Trophoblast cell (in vitro differentiated cells and primary cell): ENCODE measurements around the gene SLC1A4.

ENCODE experiments used
- DNase-seq, 2 donors: peaks; one replicate each; pipeline ENCODE4 v3.0.0-alpha.2; 2016
- H2AFZ ChIP-seq: 2 replicates; pipeline ENCODE4 v1.6.1; 2013; ENCODE audit warnings: low read length, moderate library complexity, mild to moderate bottlenecking; ENCODE audit not compliant: insufficient read depth, poor library complexity
- H2AK5ac ChIP-seq: 2 replicates; pipeline ENCODE4 v1.6.1; 2013; ENCODE audit warnings: mild to moderate bottlenecking, low read length
- H2BK120ac ChIP-seq: 2 replicates; pipeline ENCODE4 v1.6.1; 2013; ENCODE audit warnings: low read length, mild to moderate bottlenecking, moderate library complexity; ENCODE audit not compliant: insufficient read depth, poor library complexity
- H2BK12ac ChIP-seq: 2 replicates; pipeline ENCODE4 v1.6.1; 2013; ENCODE audit warnings: mild to moderate bottlenecking, low read length, moderate library complexity
- H2BK5ac ChIP-seq: 2 replicates; pipeline ENCODE4 v1.6.1; 2013; ENCODE audit warnings: low read length, low read depth, moderate library complexity, mild to moderate bottlenecking; ENCODE audit not compliant: poor library complexity
- H3K14ac ChIP-seq: 2 replicates; pipeline ENCODE4 v1.6.1; 2013; ENCODE audit warnings: mild to moderate bottlenecking, low read length
- H3K18ac ChIP-seq: 2 replicates; pipeline ENCODE4 v1.6.1; 2013; ENCODE audit warnings: mild to moderate bottlenecking, low read length
- H3K23ac ChIP-seq: 2 replicates; pipeline ENCODE4 v1.6.1; 2013; ENCODE audit warnings: low read length
- H3K27ac ChIP-seq: 2 replicates; pipeline ENCODE4 v1.5.1; 2013; ENCODE audit warnings: low read depth, mild to moderate bottlenecking, inconsistent platforms, low read length, moderate library complexity
- H3K27me3 ChIP-seq: 2 replicates; pipeline ENCODE4 v1.6.1; 2013; ENCODE audit warnings: inconsistent platforms, mild to moderate bottlenecking, low read length, moderate library complexity; ENCODE audit not compliant: insufficient read depth
- H3K36me3 ChIP-seq, 2 experiments: 1 replicate in 1 of 2; 2 replicates in 1 of 2; pipeline ENCODE4 v1.6.1; 2013; ENCODE audit warnings: low read length in 2 of 2, mild to moderate bottlenecking in 2 of 2, moderate library complexity in 1 of 2; ENCODE audit not compliant: insufficient read depth in 2 of 2, control insufficient read depth in 1 of 2
- H3K4ac ChIP-seq: 2 replicates; pipeline ENCODE4 v1.6.1; 2013; ENCODE audit warnings: low read depth, mild to moderate bottlenecking, low read length, moderate library complexity
- H3K4me1 ChIP-seq, 2 experiments: 1 replicate in 1 of 2; 2 replicates in 1 of 2; pipeline ENCODE4 v1.6.1; 2013; ENCODE audit warnings: low read length in 2 of 2, mild to moderate bottlenecking in 2 of 2, moderate library complexity in 1 of 2; ENCODE audit not compliant: insufficient read depth in 2 of 2, control insufficient read depth in 1 of 2
- H3K4me2 ChIP-seq: 2 replicates; pipeline ENCODE4 v1.6.1; 2013; ENCODE audit warnings: inconsistent platforms, mild to moderate bottlenecking, low read length, moderate library complexity
- H3K4me3 ChIP-seq: 2 replicates; pipeline ENCODE4 v1.5.1; 2013; ENCODE audit warnings: mild to moderate bottlenecking, low read depth, low read length, inconsistent platforms
- H3K79me1 ChIP-seq: one replicate; pipeline ENCODE4 v1.6.1; 2013; ENCODE audit warnings: low read length
- H3K79me2 ChIP-seq: 2 replicates; pipeline ENCODE4 v1.6.1; 2013; ENCODE audit warnings: low read length, mild to moderate bottlenecking; ENCODE audit not compliant: control insufficient read depth, insufficient read depth, poor library complexity
- H3K9ac ChIP-seq: 2 replicates; pipeline ENCODE4 v1.6.1; 2013; ENCODE audit warnings: mild to moderate bottlenecking, low read length
- H3K9me3 ChIP-seq: 2 replicates; pipeline ENCODE4 v1.6.1; 2013; ENCODE audit warnings: low read depth, mild to moderate bottlenecking, control low read depth, inconsistent platforms, low read length; ENCODE audit not compliant: insufficient read depth
- H4K12ac ChIP-seq: 2 replicates; pipeline ENCODE4 v1.6.1; 2013; ENCODE audit warnings: low read depth, mild to moderate bottlenecking, low read length, moderate library complexity
- H4K8ac ChIP-seq: 2 replicates; pipeline ENCODE4 v1.6.1; 2013; ENCODE audit warnings: low read depth, mild to moderate bottlenecking, low read length, moderate library complexity
- H4K91ac ChIP-seq: one replicate; pipeline ENCODE4 v1.6.1; 2013; ENCODE audit warnings: low read depth, mild to moderate bottlenecking, low read length, moderate library complexity
- WGBS: extraction: QIAGEN DNeasy Blood & Tissue Kit; methylation state at CpG from one replicate; pipeline ENCODE4 v1.1.7; 2013; ENCODE audit warnings: missing lambda C conversion rate; ENCODE audit not compliant: insufficient read length, insufficient coverage; ENCODE audit errors: extremely low coverage; 5-methylcytosine and 5-hydroxymethylcytosine counted together

SLC1A4 gene

GRCh38 chr2:65057054-65057375 lies 67.8 kb downstream of the SLC1A4 start:
- no CpG with 5 or more reads among the region's 5 CpGs for WGBS

GRCh38 chr2:65057391-65058052 lies 68.3 kb downstream of the SLC1A4 start:
- Histone ChIP-seq H3K36me3 (no peaks in the 10 kb centered on the region), H3K23ac (no peak overlapping the region), H3K79me2 (no peaks in the 10 kb centered on the region), H2AK5ac (no peak overlapping the region), H4K12ac (no peak overlapping the region), H3K4me1 (peaks cover 0 to 3% of the 10 kb centered on the region in 2 experiments), H3K14ac (no peak overlapping the region), H3K27me3 (no peaks in the 10 kb centered on the region), H3K79me1 (peaks cover 3% of the 10 kb centered on the region), H3K18ac (no peak overlapping the region), H2BK120ac (no peak overlapping the region), H4K8ac (no peak overlapping the region), H3K4ac (no peak overlapping the region), H3K4me2 (peak overlapping the region; percentile 90), H2BK12ac (no peak overlapping the region), H2AFZ (no peak overlapping the region), H3K9ac (no peak overlapping the region), H2BK5ac (no peak overlapping the region), H3K9me3 (peaks cover 2% of the 10 kb centered on the region), H3K27ac (no peak overlapping the region), H3K4me3 (no peak overlapping the region), H4K91ac (no peak overlapping the region)
- no peak for DNase-seq
- WGBS = no CpG with 5 or more reads among the region's 6 CpGs

More at GRCh38 chr2:65057054-65057375, 67.8 kb downstream of the SLC1A4 start:
- H3K4ac ChIP-seq = no peak overlapping the region
- H3K23ac ChIP-seq = no peak overlapping the region
- no peak overlapping the region for H2BK12ac ChIP-seq
- no peak overlapping the region for H4K8ac ChIP-seq
- H3K79me2 ChIP-seq = no peaks in the 10 kb centered on the region
- H3K27ac ChIP-seq = no peak overlapping the region
- H3K4me3 ChIP-seq = no peak overlapping the region
- H3K9me3 ChIP-seq = peaks cover 2% of the 10 kb centered on the region
- DNase-seq = no peak
- H2BK120ac ChIP-seq = no peak overlapping the region
- peaks cover 3% of the 10 kb centered on the region for H3K79me1 ChIP-seq
- peaks cover 0 to 3% of the 10 kb centered on the region in 2 experiments for H3K4me1 ChIP-seq
- H3K14ac ChIP-seq = no peak overlapping the region
- no peak overlapping the region for H2BK5ac ChIP-seq
- H2AK5ac ChIP-seq = no peak overlapping the region
- peak overlapping the region; percentile 90 for H3K4me2 ChIP-seq
- H2AFZ ChIP-seq = no peak overlapping the region
- H4K12ac ChIP-seq = no peak overlapping the region
- H3K18ac ChIP-seq = no peak overlapping the region
- H3K27me3 ChIP-seq = no peaks in the 10 kb centered on the region
- H4K91ac ChIP-seq = no peak overlapping the region
- H3K36me3 ChIP-seq = no peaks in the 10 kb centered on the region
- H3K9ac ChIP-seq = no peak overlapping the region

DNA sequence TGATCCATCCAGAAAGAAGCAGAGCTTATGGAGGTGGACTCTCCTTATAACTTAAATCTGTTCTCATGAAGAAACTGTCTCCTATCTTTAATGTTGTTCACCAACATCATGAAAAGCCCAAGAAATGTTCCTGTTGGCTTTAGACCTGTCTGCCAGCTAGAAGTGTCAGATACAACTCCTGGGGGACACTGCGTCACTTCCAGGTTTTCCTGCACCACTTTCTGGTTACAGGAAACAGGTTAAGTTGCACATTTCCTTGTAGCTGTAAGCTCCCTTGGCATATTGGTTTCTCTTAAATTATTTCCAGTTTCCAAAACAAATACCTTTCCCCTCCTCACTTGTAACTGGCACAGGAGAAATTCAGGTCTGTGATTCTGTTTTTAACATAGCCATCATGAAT lies 69.9 kb downstream of the SLC1A4 start:
- H3K79me2 ChIP-seq = no peaks in the 10 kb centered on the region
- no peaks in the 10 kb centered on the region for H3K36me3 ChIP-seq
- no peak overlapping the region for H3K9ac ChIP-seq
- no peak overlapping the region for H3K4me3 ChIP-seq
- H2BK120ac ChIP-seq = no peak overlapping the region
- no peak overlapping the region for H2BK5ac ChIP-seq
- H4K8ac ChIP-seq = no peak overlapping the region
- peaks cover 0 to 3% of the 10 kb centered on the region in 2 experiments for H3K4me1 ChIP-seq
- H3K18ac ChIP-seq = no peak overlapping the region
- H3K27me3 ChIP-seq = no peaks in the 10 kb centered on the region
- H2AK5ac ChIP-seq = no peak overlapping the region
- H2AFZ ChIP-seq = no peak overlapping the region
- no peak overlapping the region for H3K14ac ChIP-seq
- peaks cover 2% of the 10 kb centered on the region for H3K9me3 ChIP-seq
- H3K4me2 ChIP-seq = no peak overlapping the region
- WGBS = no CpG with 5 or more reads among the region's 1 CpG
- no peak overlapping the region for H2BK12ac ChIP-seq
- no peak overlapping the region for H3K4ac ChIP-seq
- H4K12ac ChIP-seq = no peak overlapping the region
- no peak for DNase-seq
- no peak overlapping the region for H3K23ac ChIP-seq
- no peak overlapping the region for H4K91ac ChIP-seq
- no peak overlapping the region for H3K27ac ChIP-seq
- H3K79me1 ChIP-seq = peaks cover 3% of the 10 kb centered on the region

- Histone ChIP-seq H3K14ac (no peak overlapping the region), H3K9me3 (no peaks in the 10 kb centered on the region), H4K91ac (no peak overlapping the region), H2AFZ (no peak overlapping the region), H4K8ac (no peak overlapping the region), H2AK5ac (no peak overlapping the region), H3K4me2 (no peak overlapping the region), H3K36me3 (no peaks in the 10 kb centered on the region), H2BK120ac (no peak overlapping the region), H3K4ac (no peak overlapping the region), H3K23ac (no peak overlapping the region), H3K4me3 (no peak overlapping the region), H3K9ac (no peak overlapping the region), H3K4me1 (no peaks in the 10 kb centered on the region), H4K12ac (no peak overlapping the region), H3K27me3 (no peaks in the 10 kb centered on the region), H3K18ac (no peak overlapping the region), H3K79me2 (no peaks in the 10 kb centered on the region), H3K27ac (no peak overlapping the region), H2BK12ac (no peak overlapping the region), H3K79me1 (peaks cover 3% of the 10 kb centered on the region), H2BK5ac (no peak overlapping the region)
- no CpG with 5 or more reads among the region's 7 CpGs for WGBS
- no peak for DNase-seq
These were observed 72.1 kb downstream of the SLC1A4 start for GRCh38 chr2:65061146-65061909.
